ENCODE results near the gene ALDH5A1. TPM values are rescaled to one million over a fixed set of nuclear protein-coding genes. Genes with fewer than 3 reads are reported as not detected.

Gene ALDH5A1
- total and polyA plus RNA-seq, 2 donors (not counting 1 experiment from before 2014, with no cell fraction given) = 5.7 to 26.3 TPM

DNA sequence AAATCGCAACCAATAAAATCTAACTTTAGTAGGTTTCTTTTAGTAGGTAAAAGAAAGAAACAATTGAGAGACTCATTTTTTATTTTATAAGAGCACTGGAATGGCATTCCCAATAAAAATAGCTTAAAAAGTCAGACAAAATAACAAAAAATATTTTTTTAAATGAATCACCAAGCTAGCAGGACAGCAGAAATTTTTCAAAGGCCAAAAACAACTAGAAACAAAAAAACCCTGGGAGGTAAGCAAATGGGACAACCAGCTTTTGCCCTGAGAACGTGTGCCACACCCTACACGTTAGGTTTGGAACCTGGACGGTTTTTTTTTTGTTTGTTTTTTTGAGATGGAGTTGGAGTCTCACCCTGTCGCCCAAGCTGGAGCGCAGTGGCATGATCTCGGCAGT lies 25.0 kb upstream of the ALDH5A1 start:
- Histone ChIP-seq H3K4me2 (replicated peaks; ENCODE audit: low read depth, low read length, poor library complexity, severe bottlenecking) (no peak overlapping the region), H3K36me3 (replicated peaks in 1 of 2; ENCODE audit: control extremely low read depth in 1 of 2, control insufficient read depth in 1 of 2, extremely low read depth in 1 of 2, insufficient read depth in 2 of 2, low read length in 1 of 2) (no peaks in the 10 kb centered on the region), H3K9ac (ENCODE audit: low read length) (no peak overlapping the region), H3K27me3 (replicated peaks in 1 of 4; ENCODE audit: control extremely low read depth in 1 of 4, control insufficient read depth in 3 of 4, insufficient read depth in 4 of 4, low read length in 3 of 4) (no peaks in the 10 kb centered on the region), H3K79me2 (ENCODE audit: control insufficient read depth, insufficient read depth, low read length) (no peaks in the 10 kb centered on the region), H3K4me3 (ENCODE audit: control extremely low read depth in 1 of 5, extremely low read depth in 1 of 5, insufficient read depth in 1 of 5, low read depth in 2 of 5, low read length in 4 of 5) (no peak overlapping the region), H3K9me3 (ENCODE audit: control extremely low read depth in 1 of 3, control insufficient read depth in 2 of 3, insufficient read depth in 1 of 3, low read length in 2 of 3) (no peaks in the 10 kb centered on the region), H3K27ac (ENCODE audit: low read length in 2 of 2) (no peak overlapping the region), H2AFZ (ENCODE audit: insufficient read depth, low read depth, low read length, poor library complexity, severe bottlenecking) (no peak overlapping the region), H4K20me1 (ENCODE audit: control insufficient read depth, insufficient read depth, low read length, poor library complexity, severe bottlenecking) (no peaks in the 10 kb centered on the region), H3K4me1 (ENCODE audit: control insufficient read depth in 2 of 2, insufficient read depth in 2 of 2, low read length in 2 of 2) (no peaks in the 10 kb centered on the region)
- no peak for TF ChIP-seq EZH2 (IDR thresholded peaks at IDR 0.05; ENCODE audit: borderline replicate concordance, insufficient read depth, low read depth, low read length, poor library complexity, severe bottlenecking)
- no peak for TF ChIP-seq CTCF (IDR thresholded peaks at IDR 0.05)
- DNase-seq (no peak), ATAC-seq (ENCODE audit: low read depth) (no peak)
- ChIA-PET POLR2A (interaction anchor here (0.6 kb wide), 1 partner anchor 24 kb away, joined by 4 read pairs; no protein-coding TSS in a partner anchor), CTCF (no interaction called here)
- intact Hi-C loops (cut with micrococcal nuclease) = no loop called here
- H3K4me1 Mint-ChIP-seq = no peaks in the 10 kb centered on the region
- no peak overlapping the region for H3K4me3 Mint-ChIP-seq
- WGBS (ENCODE audit: insufficient coverage) = no CpG with 5 or more reads among the region's 7 CpGs
- H3K27ac Mint-ChIP-seq = no peak overlapping the region
- H3K9me3 Mint-ChIP-seq (ENCODE audit: insufficient read depth) = no peaks in the 10 kb centered on the region
- no peaks in the 10 kb centered on the region for H3K27me3 Mint-ChIP-seq

- Mint-ChIP-seq H3K9me3 (ENCODE audit: insufficient read depth) (no peaks in the 10 kb centered on the region), H3K4me3 (no peak overlapping the region), H3K27me3 (no peaks in the 10 kb centered on the region), H3K27ac (no peak overlapping the region), H3K4me1 (no peaks in the 10 kb centered on the region)
- Histone ChIP-seq H3K36me3 (replicated peaks in 1 of 2; ENCODE audit: control extremely low read depth in 1 of 2, control insufficient read depth in 1 of 2, extremely low read depth in 1 of 2, insufficient read depth in 2 of 2, low read length in 1 of 2) (no peaks in the 10 kb centered on the region), H3K27ac (ENCODE audit: low read length in 2 of 2) (no peak overlapping the region), H3K9me3 (ENCODE audit: control extremely low read depth in 1 of 3, control insufficient read depth in 2 of 3, insufficient read depth in 1 of 3, low read length in 2 of 3) (no peaks in the 10 kb centered on the region), H3K4me1 (ENCODE audit: control insufficient read depth in 2 of 2, insufficient read depth in 2 of 2, low read length in 2 of 2) (no peaks in the 10 kb centered on the region), H4K20me1 (ENCODE audit: control insufficient read depth, insufficient read depth, low read length, poor library complexity, severe bottlenecking) (no peaks in the 10 kb centered on the region), H3K4me2 (replicated peaks; ENCODE audit: low read depth, low read length, poor library complexity, severe bottlenecking) (no peak overlapping the region), H3K9ac (ENCODE audit: low read length) (no peak overlapping the region), H3K4me3 (ENCODE audit: control extremely low read depth in 1 of 5, extremely low read depth in 1 of 5, insufficient read depth in 1 of 5, low read depth in 2 of 5, low read length in 4 of 5) (no peak overlapping the region), H3K27me3 (replicated peaks in 1 of 4; ENCODE audit: control extremely low read depth in 1 of 4, control insufficient read depth in 3 of 4, insufficient read depth in 4 of 4, low read length in 3 of 4) (no peaks in the 10 kb centered on the region), H2AFZ (ENCODE audit: insufficient read depth, low read depth, low read length, poor library complexity, severe bottlenecking) (no peak overlapping the region), H3K79me2 (ENCODE audit: control insufficient read depth, insufficient read depth, low read length) (no peaks in the 10 kb centered on the region)
- intact Hi-C loops (cut with micrococcal nuclease) = no loop called here
- POLR2A ChIA-PET = no interaction called here
- DNase-seq (no peak), ATAC-seq (ENCODE audit: low read depth) (no peak)
- CTCF ChIA-PET = interaction anchor here (0.8 kb wide), 1 partner anchor 111 kb away, joined by 3 read pairs; no protein-coding TSS in a partner anchor
- TF ChIP-seq CTCF (IDR thresholded peaks at IDR 0.05) (no peak), EZH2 (IDR thresholded peaks at IDR 0.05; ENCODE audit: borderline replicate concordance, insufficient read depth, low read depth, low read length, poor library complexity, severe bottlenecking) (no peak)
Measured at GRCh38 chr6:24472181-24472580, 22.6 kb upstream of the ALDH5A1 start.

Measured in B cell (primary cell).